Endothelial cell of umbilical vein (primary cell): ENCODE results near the gene COPS9.

Source experiments
- EZH2 ChIP-seq: IDR thresholded peaks from 2 replicates; pipeline ENCODE4 v1.6.1; 2012; ENCODE audit warnings: borderline replicate concordance, low read depth, mild to moderate bottlenecking, moderate library complexity, low read length, inconsistent platforms; ENCODE audit not compliant: severe bottlenecking
- FOS ChIP-seq: IDR thresholded peaks from 2 replicates; pipeline ENCODE4 v1.6.1; 2011; ENCODE audit warnings: mild to moderate bottlenecking, low read length, moderate library complexity, borderline replicate concordance; ENCODE audit not compliant: insufficient read depth
- JUN ChIP-seq: IDR thresholded peaks from 2 replicates; pipeline ENCODE4 v1.6.1; 2011; ENCODE audit warnings: borderline replicate concordance, low read depth; ENCODE audit not compliant: insufficient read length, insufficient read depth
- POLR2A ChIP-seq: IDR thresholded peaks from 2 replicates; pipeline ENCODE4 v1.6.1; 2012; ENCODE audit warnings: low read depth, mild to moderate bottlenecking, control low read depth, low read length
- POLR2AphosphoS5 ChIP-seq: IDR thresholded peaks from 2 replicates; pipeline ENCODE4 v1.6.1; 2012; ENCODE audit warnings: low read depth, mild to moderate bottlenecking, control low read depth, low read length, moderate library complexity; ENCODE audit not compliant: insufficient read depth
- TF ChIP-seq, protein P1 (sequence below), 2 donors: IDR thresholded peaks; 1 replicate in 1 of 2; 2 replicates in 1 of 2; pipeline ENCODE4 v1.5.1; 2011; ENCODE audit warnings: low read length in 2 of 2, mild to moderate bottlenecking in 2 of 2, moderate library complexity in 2 of 2, control low read depth in 1 of 2, inconsistent platforms in 1 of 2, low read depth in 1 of 2; ENCODE audit not compliant: insufficient read depth in 1 of 2; ENCODE audit errors: extremely low read depth in 1 of 2
- TF ChIP-seq, protein P2 (sequence below): IDR thresholded peaks from 2 replicates; pipeline ENCODE4 v1.6.1; 2011; ENCODE audit not compliant: insufficient read depth, insufficient read length

GRCh38 chr2:240129311-240129710 is 6.8 kb downstream of the COPS9 start:
- TF ChIP-seq, protein P1, sequence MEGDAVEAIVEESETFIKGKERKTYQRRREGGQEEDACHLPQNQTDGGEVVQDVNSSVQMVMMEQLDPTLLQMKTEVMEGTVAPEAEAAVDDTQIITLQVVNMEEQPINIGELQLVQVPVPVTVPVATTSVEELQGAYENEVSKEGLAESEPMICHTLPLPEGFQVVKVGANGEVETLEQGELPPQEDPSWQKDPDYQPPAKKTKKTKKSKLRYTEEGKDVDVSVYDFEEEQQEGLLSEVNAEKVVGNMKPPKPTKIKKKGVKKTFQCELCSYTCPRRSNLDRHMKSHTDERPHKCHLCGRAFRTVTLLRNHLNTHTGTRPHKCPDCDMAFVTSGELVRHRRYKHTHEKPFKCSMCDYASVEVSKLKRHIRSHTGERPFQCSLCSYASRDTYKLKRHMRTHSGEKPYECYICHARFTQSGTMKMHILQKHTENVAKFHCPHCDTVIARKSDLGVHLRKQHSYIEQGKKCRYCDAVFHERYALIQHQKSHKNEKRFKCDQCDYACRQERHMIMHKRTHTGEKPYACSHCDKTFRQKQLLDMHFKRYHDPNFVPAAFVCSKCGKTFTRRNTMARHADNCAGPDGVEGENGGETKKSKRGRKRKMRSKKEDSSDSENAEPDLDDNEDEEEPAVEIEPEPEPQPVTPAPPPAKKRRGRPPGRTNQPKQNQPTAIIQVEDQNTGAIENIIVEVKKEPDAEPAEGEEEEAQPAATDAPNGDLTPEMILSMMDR (IDR thresholded peaks at IDR 0.05; ENCODE audit: extremely low read depth in 1 of 2, insufficient read depth in 1 of 2, low read depth in 1 of 2, low read length in 2 of 2), result no peak
- TF ChIP-seq EZH2 (no peak), POLR2AphosphoS5 (no peak), JUN (no peak), POLR2A (no peak), FOS (no peak)
- TF ChIP-seq, protein P2, sequence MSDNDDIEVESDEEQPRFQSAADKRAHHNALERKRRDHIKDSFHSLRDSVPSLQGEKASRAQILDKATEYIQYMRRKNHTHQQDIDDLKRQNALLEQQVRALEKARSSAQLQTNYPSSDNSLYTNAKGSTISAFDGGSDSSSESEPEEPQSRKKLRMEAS, result no peak
